ENCODE data around the gene FAM98B. TPM values are rescaled to one million over a fixed set of nuclear protein-coding genes. Genes with fewer than 3 reads are reported as not detected.

The FAM98B gene
- polyA plus RNA-seq, 1 donor (not counting 4 experiments of a cell fraction or from before 2014, with no cell fraction given), result 22.2 TPM

DNA sequence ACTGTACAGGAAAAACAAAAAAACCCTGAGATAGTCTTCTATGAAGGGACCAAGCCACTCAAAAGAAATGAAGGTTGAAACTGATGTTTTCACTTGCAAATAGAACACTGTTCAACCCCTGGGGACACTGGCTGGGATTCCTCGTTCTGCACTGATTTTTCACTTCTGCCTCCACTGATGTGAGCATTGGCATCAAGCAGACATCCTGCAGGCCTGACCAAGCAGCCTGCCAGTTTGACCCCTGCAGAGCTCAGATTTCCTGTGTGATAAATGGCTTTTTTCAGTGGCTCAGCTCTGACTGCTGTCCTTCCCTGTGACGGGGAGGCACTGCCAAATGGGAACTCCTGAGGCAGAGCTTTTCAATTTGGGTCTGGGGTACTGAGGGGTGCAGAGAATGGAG is 60.7 kb downstream of the FAM98B start:
- TF ChIP-seq, protein P1, sequence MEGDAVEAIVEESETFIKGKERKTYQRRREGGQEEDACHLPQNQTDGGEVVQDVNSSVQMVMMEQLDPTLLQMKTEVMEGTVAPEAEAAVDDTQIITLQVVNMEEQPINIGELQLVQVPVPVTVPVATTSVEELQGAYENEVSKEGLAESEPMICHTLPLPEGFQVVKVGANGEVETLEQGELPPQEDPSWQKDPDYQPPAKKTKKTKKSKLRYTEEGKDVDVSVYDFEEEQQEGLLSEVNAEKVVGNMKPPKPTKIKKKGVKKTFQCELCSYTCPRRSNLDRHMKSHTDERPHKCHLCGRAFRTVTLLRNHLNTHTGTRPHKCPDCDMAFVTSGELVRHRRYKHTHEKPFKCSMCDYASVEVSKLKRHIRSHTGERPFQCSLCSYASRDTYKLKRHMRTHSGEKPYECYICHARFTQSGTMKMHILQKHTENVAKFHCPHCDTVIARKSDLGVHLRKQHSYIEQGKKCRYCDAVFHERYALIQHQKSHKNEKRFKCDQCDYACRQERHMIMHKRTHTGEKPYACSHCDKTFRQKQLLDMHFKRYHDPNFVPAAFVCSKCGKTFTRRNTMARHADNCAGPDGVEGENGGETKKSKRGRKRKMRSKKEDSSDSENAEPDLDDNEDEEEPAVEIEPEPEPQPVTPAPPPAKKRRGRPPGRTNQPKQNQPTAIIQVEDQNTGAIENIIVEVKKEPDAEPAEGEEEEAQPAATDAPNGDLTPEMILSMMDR (optimal IDR thresholded peaks at IDR 0.05 in 1 of 3, IDR thresholded peaks at IDR 0.05 in 1 of 3, conservative IDR thresholded peaks at IDR 0.05 in 1 of 3; ENCODE audit: extremely low read depth in 1 of 3, insufficient read depth in 2 of 3, low read length in 3 of 3), result no peak
- Histone ChIP-seq H3K36me3 (ENCODE audit: control insufficient read depth in 2 of 2, extremely low read depth in 1 of 2, insufficient read depth in 2 of 2, low read length in 2 of 2) (no peaks in the 10 kb centered on the region), H3K9ac (ENCODE audit: control insufficient read depth, extremely low read depth, insufficient read depth, low read length) (no peak overlapping the region), H3K27me3 (ENCODE audit: control insufficient read depth, extremely low read depth, insufficient read depth, low read length) (peaks cover 9% of the 10 kb centered on the region), H3K79me2 (ENCODE audit: control insufficient read depth, insufficient read depth, low read length) (no peaks in the 10 kb centered on the region), H2AFZ (ENCODE audit: control insufficient read depth, low read length) (no peak overlapping the region), H4K20me1 (ENCODE audit: control insufficient read depth, extremely low read depth, insufficient read depth, low read length) (no peaks in the 10 kb centered on the region), H3K4me1 (ENCODE audit: control insufficient read depth, extremely low read depth, insufficient read depth, low read length) (no peaks in the 10 kb centered on the region), H3K4me3 (ENCODE audit: control insufficient read depth in 2 of 3, extremely low read depth in 1 of 3, insufficient read depth in 2 of 3, low read depth in 1 of 3, low read length in 3 of 3) (no peak overlapping the region), H3K27ac (ENCODE audit: control insufficient read depth, insufficient read depth, low read length) (no peak overlapping the region), H3K9me1 (ENCODE audit: control insufficient read depth, extremely low read depth, insufficient read depth, low read length) (no peaks in the 10 kb centered on the region), H3K9me3 (ENCODE audit: control insufficient read depth, low read depth, low read length) (no peaks in the 10 kb centered on the region), H3K4me2 (ENCODE audit: control insufficient read depth, extremely low read depth, insufficient read depth, low read depth, low read length) (no peak overlapping the region)
- DNase-seq (ENCODE audit: low read depth, low spot score), result no peak
- dilution Hi-C loops (cut with MboI; ENCODE audit: extremely low pct_ligation_motif_present, low sequenced_read_pairs), result loop anchor here (25.0 kb wide), 1 partner anchor 173 kb away; no protein-coding TSS in a partner anchor
- no peak for FAIRE-seq

GRCh38 chr15:38516626-38517025 is 62.7 kb downstream of the FAM98B start:
- no peaks in the 10 kb centered on the region for H3K4me1 ChIP-seq (ENCODE audit: control insufficient read depth, extremely low read depth, insufficient read depth, low read length)
- no peaks in the 10 kb centered on the region for H4K20me1 ChIP-seq (ENCODE audit: control insufficient read depth, extremely low read depth, insufficient read depth, low read length)
- FAIRE-seq (no peak), DNase-seq (ENCODE audit: low read depth, low spot score) (no peak)
- no peak overlapping the region for H3K4me3 ChIP-seq (ENCODE audit: control insufficient read depth in 2 of 3, extremely low read depth in 1 of 3, insufficient read depth in 2 of 3, low read depth in 1 of 3, low read length in 3 of 3)
- no peak overlapping the region for H3K4me2 ChIP-seq (ENCODE audit: control insufficient read depth, extremely low read depth, insufficient read depth, low read depth, low read length)
- dilution Hi-C loops (cut with MboI; ENCODE audit: extremely low pct_ligation_motif_present, low sequenced_read_pairs), result loop anchor here (25.0 kb wide), 1 partner anchor 171 kb away; no protein-coding TSS in a partner anchor
- no peaks in the 10 kb centered on the region for H3K79me2 ChIP-seq (ENCODE audit: control insufficient read depth, insufficient read depth, low read length)
- no peak overlapping the region for H2AFZ ChIP-seq (ENCODE audit: control insufficient read depth, low read length)
- no peaks in the 10 kb centered on the region for H3K9me3 ChIP-seq (ENCODE audit: control insufficient read depth, low read depth, low read length)
- peaks cover 12% of the 10 kb centered on the region for H3K27me3 ChIP-seq (ENCODE audit: control insufficient read depth, extremely low read depth, insufficient read depth, low read length)
- TF ChIP-seq, protein P1 (optimal IDR thresholded peaks at IDR 0.05 in 1 of 3, IDR thresholded peaks at IDR 0.05 in 1 of 3, conservative IDR thresholded peaks at IDR 0.05 in 1 of 3; ENCODE audit: extremely low read depth in 1 of 3, insufficient read depth in 2 of 3, low read length in 3 of 3), result no peak
- no peak for TF ChIP-seq EZH2 (IDR thresholded peaks at IDR 0.05; ENCODE audit: low read length)
- H3K9ac ChIP-seq (ENCODE audit: control insufficient read depth, extremely low read depth, insufficient read depth, low read length), result no peak overlapping the region
- H3K36me3 ChIP-seq (ENCODE audit: control insufficient read depth in 2 of 2, extremely low read depth in 1 of 2, insufficient read depth in 2 of 2, low read length in 2 of 2), result no peaks in the 10 kb centered on the region
- no peak overlapping the region for H3K27ac ChIP-seq (ENCODE audit: control insufficient read depth, insufficient read depth, low read length)
- no peaks in the 10 kb centered on the region for H3K9me1 ChIP-seq (ENCODE audit: control insufficient read depth, extremely low read depth, insufficient read depth, low read length)
